NCI-H510A treated with DMSO at 0.1 percent for 48 hours (cell line): ENCODE results near the gene SNRPA1.

Experiments
- DNase-seq: peaks from one replicate; lab custom pipeline; 2025; lab: John Stamatoyannopoulos, UW

Gene SNRPA1

GRCh38 chr15:101242160-101242998, 52.7 kb downstream of the SNRPA1 start:
- no peak for DNase-seq

- no peak for DNase-seq
Observed at GRCh38 chr15:101240358-101240757, 54.7 kb downstream of the SNRPA1 start.

GRCh38 chr15:101239724-101240136, 55.3 kb downstream of the SNRPA1 start:
- no peak for DNase-seq

DNA sequence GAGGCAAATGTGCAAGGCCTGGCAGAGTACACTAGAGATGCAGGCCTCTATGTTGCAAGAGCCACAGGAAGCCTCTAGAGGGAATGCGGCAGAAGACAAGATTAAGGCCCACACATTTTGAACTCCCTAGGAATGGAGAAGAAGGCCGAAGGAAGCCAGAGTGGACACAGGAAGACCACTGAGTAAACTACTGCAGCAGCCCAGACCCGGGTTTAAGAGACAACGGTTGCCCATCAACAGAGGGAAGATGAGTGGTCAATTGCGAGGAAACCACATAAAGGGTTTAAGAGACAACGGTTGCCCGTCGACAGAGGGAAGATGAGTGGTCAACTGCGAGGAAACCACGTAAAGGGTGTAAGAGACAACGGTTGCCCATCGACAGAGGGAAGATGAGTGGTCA, 57.8 kb downstream of the SNRPA1 start:
- no peak for DNase-seq

GRCh38 chr15:101233651-101234280, 61.3 kb downstream of the SNRPA1 start:
- DNase-seq = no peak

GRCh38 chr15:101232677-101233076, 62.4 kb downstream of the SNRPA1 start:
- no peak for DNase-seq
